PC-3 (cell line): Measurements from ENCODE around the gene SCT. TPM values are rescaled to one million over a fixed set of nuclear protein-coding genes. Genes with fewer than 3 reads are reported as not detected.

Source experiments
- ATAC-seq: fragments of 200-7000 bp; cut with Tn5 transposase; 2 replicates; pipeline ENCODE4 v1.9.1; 2020; ENCODE audit warnings: mild to moderate bottlenecking, moderate library complexity
- BruUV-seq: library from RNA; stranded (reverse); fragments of 400-500 nt; replicated peaks from 2 replicates; lab custom pipeline; 2021; lab: Mats Ljungman, UMichigan
- CTCF ChIA-PET: fragments of 300-600 bp; sonication (Branson Sonifier 250); formaldehyde crosslinking; loops from one replicate; lab custom pipeline; 2022; ENCODE audit warnings: antibody characterized with exemption; lab: Charles Lee
- POLR2A ChIA-PET: fragments of 300-600 bp; sonication (Branson Sonifier 250); formaldehyde crosslinking; loops from one replicate; lab custom pipeline; 2022; ENCODE audit warnings: antibody characterized with exemption; ENCODE audit not compliant: unreplicated experiment; lab: Charles Lee
- DNase-seq: peaks from one replicate; pipeline ENCODE4 v3.0.0-alpha.2; 2015
- H2AFZ ChIP-seq: fragments of 300-600 bp; sonication (generic); 2 replicates; pipeline ENCODE4 v1.6.0; 2016; ENCODE audit warnings: antibody characterized with exemption, low read length
- H3F3A ChIP-seq: fragments of 300-600 bp; sonication (generic); one replicate; pipeline ENCODE4 v1.6.0; 2017; ENCODE audit warnings: antibody characterized with exemption, low read length, control low read depth, mild to moderate bottlenecking; ENCODE audit not compliant: unreplicated experiment
- H3K27ac ChIP-seq: fragments of 300-600 bp; sonication (generic); 2 replicates; pipeline ENCODE4 v1.5.1; 2016; ENCODE audit warnings: mild to moderate bottlenecking, low read length
- H3K27me3 ChIP-seq: fragments of 300-600 bp; sonication (generic); 2 replicates; pipeline ENCODE4 v1.6.1; 2016; ENCODE audit warnings: low read length, mixed read lengths
- H3K36me3 ChIP-seq: fragments of 300-600 bp; sonication (generic); 2 replicates; pipeline ENCODE4 v1.6.1; 2016; ENCODE audit warnings: low read depth, mixed run types, low read length, mixed read lengths
- H3K4me1 ChIP-seq: fragments of 300-600 bp; sonication (generic); 2 replicates; pipeline ENCODE4 v1.5.1; 2016; ENCODE audit warnings: low read length; ENCODE audit not compliant: insufficient read depth
- H3K4me2 ChIP-seq: fragments of 300-600 bp; sonication (generic); 2 replicates; pipeline ENCODE4 v1.6.0; 2016; ENCODE audit warnings: low read length
- H3K4me3 ChIP-seq: fragments of 300-600 bp; sonication (generic); 2 replicates; pipeline ENCODE4 v1.5.1; 2016; ENCODE audit warnings: mild to moderate bottlenecking, low read length, mixed read lengths
- H3K79me2 ChIP-seq: fragments of 300-600 bp; sonication (generic); 2 replicates; pipeline ENCODE4 v1.6.1; 2017; ENCODE audit warnings: low read length, mixed read lengths
- H3K9ac ChIP-seq: fragments of 300-600 bp; sonication (generic); 2 replicates; pipeline ENCODE4 v1.6.0; 2016; ENCODE audit warnings: mild to moderate bottlenecking, low read length
- H3K9me2 ChIP-seq: fragments of 300-600 bp; sonication (generic); replicated peaks from 2 replicates; pipeline ENCODE4 v1.6.1; 2016; ENCODE audit warnings: mixed run types, low read length, mixed read lengths
- H3K9me3 ChIP-seq: fragments of 300-600 bp; sonication (generic); 2 replicates; pipeline ENCODE4 v1.6.1; 2016; ENCODE audit warnings: low read length, mixed read lengths
- H4K20me1 ChIP-seq: fragments of 300-600 bp; sonication (generic); 2 replicates; pipeline ENCODE4 v1.6.1; 2016; ENCODE audit warnings: low read length, mixed read lengths
- EZH2 ChIP-seq: fragments of 300-600 bp; sonication (generic); IDR thresholded peaks from one replicate; pipeline ENCODE4 v1.6.1; 2017; ENCODE audit warnings: antibody characterized with exemption, mild to moderate bottlenecking, low read length; ENCODE audit not compliant: unreplicated experiment
- EZH2phosphoT487 ChIP-seq: fragments of 300-600 bp; sonication (generic); IDR thresholded peaks from 2 replicates; pipeline ENCODE4 v1.6.1; 2018; ENCODE audit warnings: mild to moderate bottlenecking, antibody characterized with exemption, low read length, borderline replicate concordance
- intact Hi-C: fragments of 100-400 bp; cut with micrococcal nuclease; formaldehyde crosslinking; loops from 2 replicates; pipeline ENCODE4 v1.9.0; 2023
- total RNA-seq: library from RNA; depleted of rRNA; stranded (reverse); fragments of >200 nt; gene quantifications from 2 replicates; pipeline ENCODE4 v1.2.3, GENCODE V29; 2014
- TF ChIP-seq, protein P1 (sequence below): fragments of 300-600 bp; sonication (generic); conservative IDR thresholded peaks from 2 replicates; pipeline ENCODE4 v1.5.1; 2017; ENCODE audit warnings: antibody characterized with exemption, low read depth, mild to moderate bottlenecking, low read length

Gene SCT
- total RNA-seq, 1 experiment from 2014 or later = not detected

DNA sequence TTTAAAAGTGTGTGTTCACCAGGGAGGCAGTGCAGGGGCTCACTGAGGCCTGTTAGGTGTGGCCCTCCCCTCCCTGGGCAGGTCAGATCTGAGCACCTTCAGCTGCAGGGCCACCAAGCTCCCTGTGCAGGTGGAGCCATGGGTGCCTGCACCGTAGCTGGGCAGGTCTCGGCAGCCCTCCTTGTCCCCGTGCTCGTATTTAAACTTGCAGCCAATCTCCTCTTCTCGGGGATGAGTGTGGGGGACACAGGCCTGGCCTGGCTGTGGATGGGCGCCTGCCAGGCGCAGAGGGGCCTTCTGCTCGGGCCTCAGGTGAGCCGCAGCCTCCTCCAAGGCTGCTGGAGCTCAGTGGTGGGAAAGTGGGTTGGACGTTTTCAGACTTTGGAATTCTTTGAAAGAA, 31.6 kb downstream of the SCT start:
- ATAC-seq = no peak
- no peak overlapping the region for H3K4me3 ChIP-seq
- peaks cover 36% of the 10 kb centered on the region for H3K36me3 ChIP-seq
- no peaks in the 10 kb centered on the region for H3F3A ChIP-seq
- ChIA-PET POLR2A (no interaction called here), CTCF (no interaction called here)
- no peak for TF ChIP-seq EZH2
- TF ChIP-seq, protein P1, sequence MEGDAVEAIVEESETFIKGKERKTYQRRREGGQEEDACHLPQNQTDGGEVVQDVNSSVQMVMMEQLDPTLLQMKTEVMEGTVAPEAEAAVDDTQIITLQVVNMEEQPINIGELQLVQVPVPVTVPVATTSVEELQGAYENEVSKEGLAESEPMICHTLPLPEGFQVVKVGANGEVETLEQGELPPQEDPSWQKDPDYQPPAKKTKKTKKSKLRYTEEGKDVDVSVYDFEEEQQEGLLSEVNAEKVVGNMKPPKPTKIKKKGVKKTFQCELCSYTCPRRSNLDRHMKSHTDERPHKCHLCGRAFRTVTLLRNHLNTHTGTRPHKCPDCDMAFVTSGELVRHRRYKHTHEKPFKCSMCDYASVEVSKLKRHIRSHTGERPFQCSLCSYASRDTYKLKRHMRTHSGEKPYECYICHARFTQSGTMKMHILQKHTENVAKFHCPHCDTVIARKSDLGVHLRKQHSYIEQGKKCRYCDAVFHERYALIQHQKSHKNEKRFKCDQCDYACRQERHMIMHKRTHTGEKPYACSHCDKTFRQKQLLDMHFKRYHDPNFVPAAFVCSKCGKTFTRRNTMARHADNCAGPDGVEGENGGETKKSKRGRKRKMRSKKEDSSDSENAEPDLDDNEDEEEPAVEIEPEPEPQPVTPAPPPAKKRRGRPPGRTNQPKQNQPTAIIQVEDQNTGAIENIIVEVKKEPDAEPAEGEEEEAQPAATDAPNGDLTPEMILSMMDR = no peak
- no peak for TF ChIP-seq EZH2phosphoT487
- no TSS peak for BruUV-seq
- no peaks in the 10 kb centered on the region for H3K9me3 ChIP-seq
- no peaks in the 10 kb centered on the region for H3K9me2 ChIP-seq
- no peak for DNase-seq
- H4K20me1 ChIP-seq = no peaks in the 10 kb centered on the region
- no peaks in the 10 kb centered on the region for H3K27me3 ChIP-seq
- H2AFZ ChIP-seq = no peak overlapping the region
- no peak overlapping the region for H3K9ac ChIP-seq
- H3K4me1 ChIP-seq = no peaks in the 10 kb centered on the region
- H3K79me2 ChIP-seq = 0 out of 2 replicates have a peak, but pooled peaks cover 4% of the 10 kb centered on the region
- no peak overlapping the region for H3K27ac ChIP-seq
- no peak overlapping the region for H3K4me2 ChIP-seq
- intact Hi-C loops = no loop called here

DNA sequence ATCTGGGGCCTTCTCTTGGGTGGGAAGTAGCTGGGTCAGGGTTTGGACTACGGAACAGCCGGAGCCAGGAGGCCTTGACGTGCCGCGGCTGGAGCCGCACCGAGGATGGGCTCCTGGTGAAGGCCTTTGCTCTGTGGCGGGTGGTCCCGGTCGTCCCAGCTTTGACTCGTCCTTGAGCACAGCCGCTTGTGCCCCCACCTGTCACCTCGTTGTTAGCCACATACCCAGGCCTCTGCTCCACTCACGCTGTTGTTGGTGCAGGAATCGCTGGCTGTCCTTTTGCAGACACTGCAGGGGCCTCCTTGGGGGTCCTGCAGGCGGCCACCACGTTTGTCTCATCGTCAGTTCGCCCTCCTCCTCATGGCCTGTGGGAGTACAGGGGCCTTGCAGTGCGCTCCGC, 33.6 kb downstream of the SCT start:
- ChIA-PET POLR2A (no interaction called here), CTCF (no interaction called here)
- Histone ChIP-seq H4K20me1 (no peaks in the 10 kb centered on the region), H3K4me1 (no peaks in the 10 kb centered on the region), H3F3A (no peaks in the 10 kb centered on the region), H3K9me3 (no peaks in the 10 kb centered on the region), H3K4me3 (no peak overlapping the region), H3K9ac (no peak overlapping the region), H2AFZ (no peak overlapping the region), H3K4me2 (no peak overlapping the region), H3K27me3 (no peaks in the 10 kb centered on the region), H3K79me2 (peaks cover 14% of the 10 kb centered on the region), H3K36me3 (peaks cover 40% of the 10 kb centered on the region), H3K27ac (no peak overlapping the region), H3K9me2 (no peaks in the 10 kb centered on the region)
- TF ChIP-seq EZH2phosphoT487 = no peak
- no peak for TF ChIP-seq EZH2
- TF ChIP-seq, protein P1 = no peak
- no peak for DNase-seq
- no peak for ATAC-seq
- no TSS peak for BruUV-seq
- intact Hi-C loops = no loop called here

DNA sequence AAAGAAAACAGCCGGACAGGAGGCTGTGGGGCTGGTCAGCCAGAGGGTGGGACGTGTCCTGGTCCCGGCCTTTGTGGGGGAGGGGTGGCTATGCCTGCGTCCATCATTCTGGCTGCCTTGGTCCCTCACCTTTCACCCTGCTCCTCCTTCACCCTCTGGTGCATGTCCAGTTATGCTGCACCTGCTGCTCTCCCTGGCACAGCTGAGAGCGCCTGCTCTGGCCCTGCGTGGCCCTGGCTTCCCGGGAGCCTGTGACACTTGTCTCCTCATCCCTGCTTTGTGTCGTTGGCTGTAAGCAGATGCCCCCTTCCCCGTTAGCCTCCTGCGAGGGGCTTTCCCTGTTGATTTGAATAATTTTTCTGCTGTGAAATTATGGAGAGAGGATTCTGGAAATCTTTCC, 34.1 kb downstream of the SCT start:
- H3K9me2 ChIP-seq = no peaks in the 10 kb centered on the region
- no peak for DNase-seq
- intact Hi-C loops = no loop called here

More for the DNA sequence above, 34.1 kb downstream of the SCT start:
- TF ChIP-seq EZH2phosphoT487 (no peak), EZH2 (no peak)
- TF ChIP-seq, protein P1 = no peak
- ChIA-PET CTCF (no interaction called here), POLR2A (no interaction called here)
- no peaks in the 10 kb centered on the region for H3K9me3 ChIP-seq
- no peak overlapping the region for H3K4me2 ChIP-seq
- H3K27me3 ChIP-seq = no peaks in the 10 kb centered on the region
- ATAC-seq = no peak
- no peaks in the 10 kb centered on the region for H3F3A ChIP-seq
- no peak overlapping the region for H3K9ac ChIP-seq
- no peaks in the 10 kb centered on the region for H4K20me1 ChIP-seq
- H2AFZ ChIP-seq = no peak overlapping the region
- peaks cover 41% of the 10 kb centered on the region for H3K36me3 ChIP-seq
- H3K79me2 ChIP-seq = peaks cover 17% of the 10 kb centered on the region
- H3K4me1 ChIP-seq = no peaks in the 10 kb centered on the region
- no peak overlapping the region for H3K4me3 ChIP-seq
- no TSS peak for BruUV-seq
- H3K27ac ChIP-seq = no peak overlapping the region
